NCI-H526 (cell line): ENCODE measurements around the gene TAF1B.

Experiments
- DNase-seq, 2 experiments: peaks; one replicate each; lab custom pipeline; 2025; lab: John Stamatoyannopoulos, UW

The TAF1B gene

DNA sequence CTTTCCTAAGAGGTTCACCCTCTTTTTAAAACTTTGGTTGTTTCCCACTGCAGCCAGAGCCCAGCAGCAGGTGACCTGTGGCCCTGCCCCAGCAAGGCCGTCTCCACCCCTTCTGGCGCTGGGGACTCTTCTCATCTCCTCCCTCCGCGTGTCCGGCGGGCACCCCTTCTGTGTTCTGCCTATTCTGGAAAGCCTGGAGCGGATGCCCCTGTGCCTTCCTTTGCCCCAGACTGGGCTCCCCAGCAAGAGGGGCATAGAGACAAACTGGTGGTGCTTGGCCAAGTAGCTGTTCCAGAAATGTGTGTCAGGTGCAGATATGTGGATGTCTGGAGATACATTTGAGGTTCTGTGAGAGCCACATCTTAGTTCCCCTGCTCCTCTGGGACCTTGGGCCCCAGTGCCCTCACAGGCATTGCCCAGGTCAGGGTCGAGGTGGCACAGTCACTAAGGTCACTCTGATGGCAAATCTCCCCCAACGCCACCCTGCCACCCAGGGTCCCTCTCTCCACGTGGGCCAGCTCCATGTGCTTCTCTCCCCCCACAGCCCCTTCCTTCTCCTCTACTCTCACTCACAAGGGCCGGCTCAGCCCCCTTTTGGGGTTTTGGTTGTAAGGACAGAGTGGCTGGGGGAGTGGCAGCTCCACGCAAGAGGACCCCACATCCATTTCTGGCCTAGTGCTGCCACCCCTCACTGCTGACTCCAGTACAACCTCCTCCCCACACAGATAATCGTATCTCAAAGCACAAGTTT lies 35.5 kb upstream of the TAF1B start:
- no peak for DNase-seq

DNA sequence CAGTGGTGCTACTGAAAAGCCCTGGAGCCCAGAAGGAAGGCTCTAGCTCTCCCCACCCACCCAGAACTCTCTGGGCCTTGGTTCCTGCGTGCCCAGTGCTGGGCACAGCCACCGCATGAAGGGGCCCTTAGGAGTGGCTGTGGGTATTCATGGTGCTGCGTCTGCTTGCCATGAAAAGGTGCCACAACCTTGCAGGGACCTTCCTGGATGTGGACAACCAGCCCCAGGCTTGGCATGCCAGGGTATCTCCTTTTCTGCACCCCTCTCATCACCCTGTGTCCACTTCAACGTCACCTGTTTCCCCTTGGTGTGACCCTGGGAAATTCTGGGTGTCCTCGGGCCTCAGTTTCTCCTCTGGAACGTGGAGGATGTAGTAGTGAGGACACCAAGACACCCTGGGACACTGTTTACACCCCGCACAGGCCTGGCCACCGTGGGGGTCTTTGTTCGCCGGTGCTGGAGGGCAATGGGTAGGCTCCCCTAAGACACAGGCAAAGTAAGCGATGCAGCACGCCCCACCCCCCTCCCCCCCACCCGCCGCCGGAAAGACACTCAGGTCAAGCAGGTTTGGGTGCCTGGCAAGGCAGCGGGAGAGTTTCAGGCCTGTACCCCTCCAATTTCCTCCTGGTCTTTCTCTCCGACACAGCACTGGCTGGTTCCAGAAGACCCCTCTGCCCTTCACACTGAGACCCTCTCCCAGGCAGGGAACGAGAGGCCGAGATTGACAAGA lies 34.8 kb upstream of the TAF1B start:
- no peak for DNase-seq

DNA sequence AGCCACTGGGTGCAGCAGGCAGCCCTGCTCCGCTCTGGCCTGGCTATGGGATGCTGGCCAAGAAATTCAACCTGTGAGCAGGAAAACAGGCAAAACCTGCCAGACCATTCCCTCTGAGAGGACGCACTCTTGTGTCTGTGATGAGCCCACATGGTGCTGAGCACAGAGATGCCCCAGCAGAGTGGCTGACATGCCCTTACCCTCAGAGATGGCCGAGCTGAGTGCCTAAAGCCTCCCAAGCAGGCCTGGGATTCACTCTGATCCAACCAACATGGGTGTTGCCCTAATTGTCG lies 34.3 kb upstream of the TAF1B start:
- DNase-seq = no peak

DNA sequence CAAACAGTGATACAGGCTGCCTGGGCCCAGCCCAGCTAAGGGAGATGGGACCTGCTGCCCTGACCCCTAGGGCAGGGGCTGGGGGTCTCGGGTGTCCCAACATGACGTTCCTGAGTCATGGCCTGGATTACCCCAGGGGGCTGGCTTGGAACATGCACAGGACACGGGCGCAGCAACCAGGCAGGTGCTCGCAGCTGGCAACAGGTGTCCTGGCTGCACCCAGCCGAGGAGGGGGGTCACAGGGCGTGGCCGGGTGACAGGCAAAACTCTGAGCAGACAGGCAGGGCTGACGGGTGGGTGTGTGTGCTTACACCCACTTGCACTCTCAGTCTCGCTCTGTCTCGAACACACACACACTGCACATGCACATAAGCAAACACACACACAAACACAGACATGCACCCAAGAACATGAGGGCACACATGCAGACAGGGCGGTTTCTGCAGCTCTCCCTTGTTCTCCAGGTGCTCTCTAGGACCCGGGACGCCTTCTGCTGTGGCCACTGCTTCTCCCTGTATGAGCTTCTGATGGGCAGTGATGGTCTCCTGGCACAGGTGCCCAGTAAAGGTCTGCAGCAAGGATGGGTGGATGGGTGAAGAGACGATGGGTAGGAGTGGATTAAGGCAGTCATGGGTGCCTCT lies 33.7 kb upstream of the TAF1B start:
- DNase-seq = peak in 1 of 2 experiments; percentile 60

DNA sequence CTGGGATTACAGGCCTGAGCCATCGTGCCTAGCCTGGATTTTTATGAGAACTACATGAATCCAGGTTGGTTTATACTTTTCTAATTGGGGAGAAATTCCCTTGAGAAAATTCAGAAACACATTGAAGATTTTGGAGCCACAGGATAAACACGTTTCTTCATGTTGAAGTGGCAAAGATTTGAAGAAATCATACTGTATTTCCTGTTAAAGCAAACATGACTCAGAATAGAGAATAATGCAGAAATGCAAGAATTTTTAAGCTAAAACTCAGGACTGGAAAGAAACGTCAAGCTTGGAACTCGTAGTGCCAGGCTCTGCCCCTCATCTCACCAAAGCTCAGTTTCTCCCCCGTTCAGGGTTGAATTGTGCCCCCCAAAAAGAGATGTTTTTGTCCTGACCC lies 32.1 kb upstream of the TAF1B start:
- no peak for DNase-seq

DNA sequence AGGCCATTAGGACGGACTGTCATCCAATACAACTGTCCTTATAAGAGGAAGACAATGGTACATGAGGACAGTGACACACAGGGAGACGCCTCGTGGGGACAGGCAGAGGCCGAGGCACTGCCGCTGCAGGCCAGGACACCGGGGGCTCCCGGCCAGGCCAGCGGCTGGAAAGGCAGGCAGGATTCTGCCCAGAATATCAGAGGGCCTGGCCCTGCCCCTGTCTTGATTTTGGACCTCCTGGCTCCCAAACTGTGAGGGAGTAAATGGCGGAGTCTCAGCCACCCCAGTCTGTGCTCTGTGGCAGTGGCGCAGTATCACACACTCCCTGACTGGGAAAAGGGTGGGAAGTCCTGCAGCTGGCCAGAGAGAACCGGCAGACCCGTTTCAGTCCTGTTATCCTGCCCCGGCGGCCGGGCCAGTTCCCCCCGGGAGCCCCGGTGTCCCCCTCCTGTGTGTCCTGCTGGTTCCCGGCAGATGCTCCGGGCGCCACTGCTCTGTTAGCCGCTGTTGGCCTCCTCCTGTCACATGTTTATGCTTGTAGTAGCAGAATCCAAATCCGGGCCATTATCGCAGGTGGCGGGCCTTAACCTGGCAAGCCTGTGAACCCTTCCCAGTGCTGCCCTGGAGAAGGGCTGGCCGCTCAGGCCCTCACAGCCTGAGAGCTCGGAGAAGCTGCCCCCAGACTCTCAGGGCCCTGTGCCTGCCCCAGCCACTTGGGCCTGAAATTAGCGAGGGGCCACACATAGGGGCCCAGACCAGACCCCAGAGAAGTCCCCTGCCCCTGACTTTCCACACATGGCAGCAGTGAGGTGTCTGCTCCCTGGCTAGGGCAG lies 31.4 kb upstream of the TAF1B start:
- DNase-seq = no peak

DNA sequence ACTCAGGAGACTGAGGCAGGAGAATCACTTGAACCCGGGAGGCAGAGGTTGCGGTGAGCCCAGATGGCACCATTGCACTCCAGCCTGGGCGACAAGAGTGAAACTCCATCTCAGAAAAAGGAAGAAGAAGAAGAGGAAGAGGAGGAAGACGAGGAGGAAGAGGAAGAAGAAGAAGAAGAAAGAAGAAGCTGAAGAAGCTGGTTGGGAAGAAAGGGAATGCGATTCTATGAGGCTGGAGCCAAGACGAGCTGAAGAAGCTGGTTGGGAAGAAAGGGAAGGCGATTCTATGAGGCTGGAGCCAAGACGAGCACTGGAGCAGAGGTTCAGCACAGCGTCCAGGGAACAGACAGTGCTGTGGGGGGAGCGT lies 30.3 kb upstream of the TAF1B start:
- DNase-seq = no peak

DNA sequence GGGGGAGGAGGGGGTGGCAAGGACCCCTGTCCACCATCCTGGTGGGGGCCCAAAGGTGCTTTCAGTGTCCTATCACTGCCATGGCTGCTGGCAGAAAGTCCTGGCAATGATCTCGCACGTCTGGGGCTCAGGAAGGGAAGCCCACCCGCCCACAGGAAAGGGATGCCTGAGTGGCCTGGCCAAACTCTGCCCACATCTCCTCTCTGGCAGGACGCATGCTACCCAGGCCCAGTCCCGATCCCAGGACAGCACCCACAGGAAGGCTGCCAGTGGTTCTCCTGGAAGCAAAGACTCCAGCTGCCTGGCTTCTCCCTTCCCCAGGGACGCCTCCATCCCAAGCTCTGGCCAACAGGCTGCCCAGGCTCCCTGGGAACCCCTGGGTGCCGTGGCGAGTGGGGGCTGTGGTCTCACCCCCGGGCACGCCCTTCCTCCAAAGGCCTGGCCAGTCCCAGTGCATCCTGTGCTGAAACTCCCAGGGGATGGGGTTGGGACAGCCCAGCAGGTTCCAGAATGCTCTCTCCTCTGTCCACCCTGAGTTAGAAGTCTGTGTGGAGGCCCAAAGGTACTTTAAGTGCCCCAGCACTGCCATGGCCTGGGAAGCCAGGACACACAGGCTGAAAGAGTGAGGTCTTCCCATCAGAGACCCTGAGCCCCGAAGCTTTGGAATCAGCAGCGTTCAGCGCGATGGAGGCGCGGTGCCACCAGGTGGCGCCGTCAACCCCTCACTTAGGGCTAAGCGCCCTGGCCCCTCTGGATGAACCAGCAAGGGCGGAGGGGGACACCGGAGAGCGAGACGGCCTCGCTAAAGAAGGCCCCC lies 29.8 kb upstream of the TAF1B start:
- DNase-seq = peak in 1 of 2 experiments; percentile 79

DNA sequence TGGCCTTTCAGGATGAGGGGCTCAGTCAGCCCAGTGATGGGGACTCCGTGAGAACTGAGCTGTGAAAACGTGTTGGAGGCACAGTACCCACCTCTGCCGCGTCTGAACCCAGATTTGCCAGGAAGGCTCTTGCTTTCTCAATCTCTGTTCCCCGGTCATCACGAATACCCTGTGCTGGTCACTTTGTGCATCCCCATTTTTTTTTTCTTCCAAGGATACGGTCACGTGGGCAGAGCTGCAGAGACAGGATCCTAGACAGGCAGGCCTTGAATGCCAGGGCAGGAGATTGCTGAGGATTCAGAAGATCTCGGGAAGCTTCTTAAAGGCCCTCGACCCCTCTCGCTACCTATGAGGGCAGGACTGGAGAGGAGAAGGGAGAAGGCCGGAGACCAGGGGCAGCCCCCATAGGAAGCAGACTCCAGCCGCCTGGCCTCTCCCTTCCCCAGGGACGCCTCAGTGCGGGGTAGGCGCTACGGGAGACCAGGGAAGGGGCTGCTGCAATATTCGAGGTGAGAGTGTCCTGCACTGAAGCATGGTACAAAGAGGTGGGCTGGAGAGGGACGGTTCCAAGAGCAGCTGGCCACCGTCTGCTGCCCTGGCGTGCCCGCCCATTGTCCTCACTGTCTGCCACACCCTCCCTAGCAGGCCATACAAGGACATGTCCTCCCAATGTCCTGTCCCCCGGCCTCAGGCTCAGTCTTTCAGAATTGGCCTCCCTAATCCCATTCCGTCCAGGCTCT lies 29.0 kb upstream of the TAF1B start:
- DNase-seq = no peak

DNA sequence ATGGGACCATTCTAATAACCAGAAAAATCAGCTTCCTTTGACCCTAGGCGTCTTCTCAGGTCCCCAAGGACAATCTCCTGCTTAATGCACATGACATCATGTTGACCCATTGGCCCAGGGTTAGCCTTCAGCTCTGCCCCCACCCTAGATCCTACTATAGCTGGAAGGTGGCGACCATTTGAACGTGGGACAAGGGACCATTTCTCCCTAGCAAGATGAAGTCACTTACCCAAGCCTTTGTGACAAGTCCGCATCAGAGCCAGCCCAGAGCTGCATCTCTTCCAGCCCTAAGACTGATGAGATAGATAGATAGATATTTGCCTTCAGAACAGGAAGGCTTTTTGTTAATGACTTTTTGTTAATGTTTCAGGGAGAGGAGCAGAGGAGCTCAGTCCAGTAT lies 28.2 kb upstream of the TAF1B start:
- no peak for DNase-seq

DNA sequence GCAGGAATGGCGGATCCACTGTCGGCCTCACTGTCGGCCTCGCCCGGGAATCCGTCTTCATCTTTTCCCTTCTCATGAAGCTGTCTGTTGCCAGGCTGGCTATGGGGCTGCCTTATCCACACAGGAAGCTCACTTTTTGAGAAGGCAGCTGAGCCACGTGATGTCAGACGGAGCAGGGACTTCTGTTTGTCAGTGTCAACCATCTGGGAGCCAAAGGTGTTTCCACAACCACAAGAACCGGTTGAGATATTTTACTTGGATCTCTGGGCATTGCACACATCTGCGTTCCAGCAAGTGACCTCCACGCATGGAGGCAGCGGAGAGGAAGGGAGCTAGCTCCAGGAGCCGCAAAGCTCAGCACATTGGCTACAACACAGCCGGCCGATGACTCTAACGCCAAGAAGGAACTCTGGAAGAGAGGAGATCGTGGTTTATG lies 27.4 kb upstream of the TAF1B start:
- DNase-seq = no peak

DNA sequence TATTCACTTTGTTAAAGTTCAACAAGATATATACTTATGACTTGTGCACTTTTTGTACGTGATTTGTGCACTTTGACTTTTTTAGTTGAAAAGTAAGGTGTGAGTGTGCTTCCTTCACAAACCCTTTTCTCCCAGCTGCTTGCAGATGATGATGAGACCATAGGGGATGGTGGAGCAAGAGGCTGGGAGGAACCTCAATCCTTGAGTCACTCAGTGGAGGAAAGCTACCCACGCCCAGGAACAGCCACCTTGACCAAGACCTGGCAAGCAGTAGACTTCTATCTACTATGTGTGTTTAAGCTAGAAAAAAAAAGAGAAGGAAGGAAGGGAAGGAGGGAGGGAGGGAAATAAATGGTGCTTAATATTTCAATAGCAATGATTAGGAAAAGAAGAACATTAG lies 25.2 kb upstream of the TAF1B start:
- no peak for DNase-seq

DNA sequence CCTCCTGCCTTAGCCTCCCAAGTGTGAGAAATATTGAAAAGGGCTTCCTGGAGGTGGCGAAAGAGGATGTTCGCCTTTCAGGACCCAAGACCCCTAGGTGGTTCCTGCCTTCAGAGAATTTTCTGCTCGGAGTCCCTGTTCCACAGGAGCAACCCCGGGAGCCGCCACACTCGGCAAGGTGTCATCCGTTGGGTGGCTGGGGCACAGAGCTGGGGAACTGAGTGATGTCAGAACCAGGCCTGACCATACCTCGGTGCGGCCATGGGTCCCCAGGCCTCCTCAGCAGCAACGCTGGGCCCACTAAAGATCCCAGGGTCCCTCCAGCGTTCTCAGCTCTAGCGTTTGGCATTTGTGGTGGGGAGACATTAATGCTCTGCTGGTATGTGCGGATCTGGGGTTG lies 23.7 kb upstream of the TAF1B start:
- DNase-seq = no peak

DNA sequence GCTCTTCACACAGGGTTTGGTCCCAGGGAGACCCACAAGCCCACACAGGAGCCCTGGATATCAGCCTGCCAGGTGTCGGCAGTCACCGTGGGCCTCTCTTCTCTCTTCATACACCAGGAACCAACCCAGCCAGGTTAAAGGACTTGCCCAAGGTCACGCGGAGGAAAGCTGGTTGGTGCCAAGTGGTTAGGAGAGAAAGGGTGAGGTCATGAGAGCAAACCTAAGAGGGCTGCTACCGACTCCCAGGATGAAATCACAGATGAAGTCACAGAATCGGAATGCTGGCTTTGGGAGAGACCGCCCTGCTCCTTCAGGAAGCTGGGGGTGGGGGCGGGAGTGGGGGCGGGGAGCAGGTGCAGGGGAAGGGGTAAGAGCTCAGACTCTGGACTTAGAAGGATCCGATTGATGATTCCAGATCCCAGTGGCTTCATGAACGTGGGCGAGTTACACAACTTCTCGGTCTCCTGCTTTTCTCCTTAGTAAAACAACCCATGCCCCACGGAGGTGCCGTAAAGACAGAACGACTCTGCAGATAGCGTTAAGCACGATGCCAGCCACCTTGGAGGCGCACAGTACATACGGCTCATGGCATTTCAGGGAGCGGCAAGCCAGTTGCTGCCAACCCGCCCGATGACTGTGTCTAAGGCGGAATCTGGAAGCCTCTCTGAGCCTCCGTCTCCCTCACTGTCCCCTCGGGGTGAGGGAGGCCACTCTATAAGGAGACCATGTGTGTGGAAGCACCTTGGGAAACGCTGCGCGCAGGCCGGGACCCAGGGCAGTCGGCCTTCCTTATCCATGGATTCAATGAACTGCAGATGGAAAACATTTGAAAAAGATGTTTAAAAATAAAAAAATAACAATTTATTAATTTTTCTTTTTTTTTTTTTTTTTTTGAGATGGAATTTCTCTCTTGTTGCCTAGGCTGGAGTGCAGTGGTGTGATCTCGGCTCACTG lies 23.0 kb upstream of the TAF1B start:
- DNase-seq = no peak

DNA sequence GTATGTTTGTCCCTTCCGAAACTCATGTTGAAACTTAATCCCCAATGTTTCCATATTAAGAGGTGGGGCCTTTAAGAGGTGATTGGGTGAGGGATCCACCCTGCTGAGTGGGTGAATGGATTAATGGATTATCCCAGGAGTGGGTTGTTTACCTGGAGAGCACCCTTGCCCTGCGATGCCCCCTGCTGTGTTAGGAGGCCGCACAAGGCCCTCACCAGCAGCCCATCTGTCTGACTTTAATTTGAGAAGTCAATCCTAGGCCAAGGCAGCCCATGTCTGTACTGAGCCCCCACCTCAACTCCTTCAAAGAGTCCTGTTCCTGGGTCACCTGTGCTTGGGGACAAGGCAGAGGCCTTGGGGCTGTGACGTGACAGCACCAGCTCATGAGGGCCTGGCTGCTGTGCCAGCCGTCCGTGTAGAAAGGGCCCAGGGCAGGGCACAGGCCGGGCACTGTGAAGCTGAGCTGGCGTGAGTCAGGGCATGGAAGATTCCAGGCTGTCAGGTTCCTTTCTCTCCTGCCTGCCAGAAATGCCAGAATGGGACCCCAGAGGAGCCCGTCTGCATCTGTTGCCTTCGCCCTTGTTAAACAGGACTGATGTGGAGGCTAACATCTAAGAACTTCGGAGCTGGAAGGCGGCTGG lies 21.3 kb upstream of the TAF1B start:
- no peak for DNase-seq

DNA sequence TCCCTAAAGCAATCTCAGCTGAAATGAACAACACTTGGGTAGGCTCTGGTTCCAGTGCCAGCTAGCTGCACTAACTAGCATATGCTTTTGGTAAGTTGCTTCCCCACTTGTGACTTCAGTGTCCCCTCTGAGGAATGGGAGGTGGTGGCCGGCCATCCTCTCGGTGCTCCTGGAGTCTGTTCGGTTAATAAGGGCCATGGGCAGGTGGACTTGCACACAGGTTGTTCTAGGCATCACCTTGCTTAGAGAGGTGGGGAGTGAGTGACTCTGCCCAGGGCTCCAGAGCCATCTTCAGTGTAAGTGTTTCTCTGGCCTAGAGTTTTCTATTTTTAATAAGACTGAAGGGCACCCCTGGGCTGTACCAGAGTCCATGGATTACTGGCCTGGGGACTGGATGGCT lies 18.8 kb upstream of the TAF1B start:
- DNase-seq = no peak

DNA sequence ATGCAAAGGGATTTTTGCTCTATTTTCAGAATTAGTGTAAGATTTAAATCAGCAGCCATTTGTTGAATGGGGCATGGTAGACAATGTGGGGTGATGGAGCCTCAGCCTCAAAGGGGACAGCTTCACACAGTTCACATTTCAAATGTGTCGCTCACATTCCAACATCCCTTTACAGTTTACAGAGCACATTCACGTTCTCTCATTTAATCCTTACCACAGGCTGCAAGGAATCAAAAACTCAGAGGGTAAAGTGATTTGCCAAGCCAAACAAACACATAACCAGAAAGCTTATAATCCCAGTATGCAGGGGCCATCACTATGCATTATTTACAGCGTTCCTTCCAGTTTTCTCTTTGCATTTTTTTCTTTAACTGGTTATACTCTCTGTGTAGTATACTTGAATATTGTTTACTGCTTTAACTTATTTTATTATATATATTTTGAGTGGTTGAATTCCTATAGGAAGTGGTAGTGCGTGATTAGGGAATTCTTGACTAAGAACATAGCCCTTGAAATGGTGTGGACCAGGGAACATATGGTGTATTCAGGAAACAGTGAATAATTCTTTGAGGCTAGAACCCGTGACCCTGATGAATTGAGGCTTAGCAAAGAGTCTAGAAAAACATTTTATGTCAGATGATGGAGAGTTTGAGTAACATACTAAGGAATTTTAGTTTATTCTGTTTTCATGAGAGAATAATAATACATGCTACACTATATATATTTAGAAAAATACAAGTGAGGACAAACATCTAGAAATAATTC lies 18.1 kb upstream of the TAF1B start:
- no peak for DNase-seq

DNA sequence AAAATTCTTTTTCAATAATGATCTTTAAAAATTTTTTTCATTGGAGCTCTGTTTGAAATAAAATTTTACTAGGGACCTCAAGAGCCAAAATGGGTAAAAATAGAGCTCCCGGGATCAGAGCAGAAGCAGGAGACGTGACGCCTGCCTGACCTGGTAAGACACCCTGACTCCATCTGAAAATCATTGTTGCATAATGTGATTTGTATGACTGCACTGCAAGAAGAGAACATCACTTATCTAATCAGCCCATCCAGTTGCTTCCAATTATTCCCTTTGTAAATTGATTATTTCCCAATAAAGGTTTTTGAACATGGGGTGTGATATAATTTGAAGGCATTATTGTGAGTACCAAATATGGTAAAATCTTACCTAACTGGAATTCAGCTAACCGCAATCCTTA lies 17.1 kb upstream of the TAF1B start:
- DNase-seq = no peak
